ENCODE results near the gene HSPH1. TPM values are rescaled to one million over a fixed set of nuclear protein-coding genes. Genes with fewer than 3 reads are reported as not detected.
A peak's percentile ranks its signal among the peaks of the same experiment; 100 is the strongest.

HSPH1 gene
- total and polyA plus RNA-seq, 10 of the 15 experiments (the other 5 are each of a cell fraction or from before 2014, with no cell fraction given): 40.2 to 159 (median 92.6) TPM

DNA sequence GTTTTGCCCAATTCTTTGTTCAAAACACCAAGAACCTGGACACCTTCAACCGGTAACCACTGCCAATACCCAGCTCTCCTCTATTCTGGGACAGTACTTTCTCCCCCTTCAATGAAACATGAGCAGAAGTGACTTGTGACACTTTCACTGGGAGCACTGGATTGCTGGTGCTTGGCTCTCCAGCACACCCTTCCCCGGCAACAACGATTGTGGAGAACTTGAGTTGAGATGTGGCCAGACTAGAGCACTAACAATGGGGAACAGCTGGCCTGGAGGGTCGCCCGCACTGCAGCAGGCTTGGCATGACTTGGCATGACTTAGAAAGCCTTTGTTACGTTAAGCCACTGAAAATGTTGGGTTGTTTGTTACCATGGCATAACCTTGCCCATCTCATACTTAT is 30.6 kb upstream of the HSPH1 start:
- RAD21 ChIA-PET (ENCODE audit: unreplicated experiment): no interaction called here
- no peak overlapping the region for H3K9ac ChIP-seq (ENCODE audit: control insufficient read depth, insufficient read depth, low read length)
- intact Hi-C loops (cut with micrococcal nuclease; ENCODE audit: unreplicated experiment) (no loop called here), in situ Hi-C loops (cut with MboI) (no loop called here)
- H3K36me3 ChIP-seq (ENCODE audit: control insufficient read depth in 2 of 2, insufficient read depth in 2 of 2, low read length in 1 of 2): no peaks in the 10 kb centered on the region
- no peak overlapping the region for H2AFZ ChIP-seq (ENCODE audit: control insufficient read depth, low read depth, low read length)
- SMC1A ChIA-PET (ENCODE audit: uncharacterized antibody, unreplicated experiment): interaction anchor here (0.6 kb wide), 1 partner anchor 143 kb away, joined by 4 read pairs; no protein-coding TSS in a partner anchor
- no peaks in the 10 kb centered on the region for H4K20me1 ChIP-seq (ENCODE audit: control insufficient read depth, insufficient read depth)
- FAIRE-seq (no peak), ATAC-seq (no peak), DNase-seq (ENCODE audit: low read depth, low spot score) (no peak)
- no peaks in the 10 kb centered on the region; a peak in 2 of 4 replicates for H3K27me3 ChIP-seq (replicated peaks in 1 of 2; ENCODE audit: control insufficient read depth in 2 of 2, insufficient read depth in 2 of 2, low read length in 1 of 2)
- 75% methylated on average over 6 of the region's 6 CpGs for WGBS (ENCODE audit: insufficient coverage, insufficient replicate concordance, low lambda C conversion rate, missing lambda C conversion rate)
- H3K27ac ChIP-seq (ENCODE audit: control insufficient read depth, insufficient read depth): no peak overlapping the region
- no peaks in the 10 kb centered on the region; the same call in 2 of the 3 replicates for H3K9me3 ChIP-seq (replicated peaks; ENCODE audit: control insufficient read depth, insufficient read depth, low read length)
- CTCF ChIA-PET: no interaction called here
- no peaks in the 10 kb centered on the region for H3K79me2 ChIP-seq (ENCODE audit: control insufficient read depth, insufficient read depth, low read length)
- no peaks in the 10 kb centered on the region for H3K4me1 ChIP-seq (ENCODE audit: control insufficient read depth, insufficient read depth, low read length)
- BruUV-seq (replicated peaks): no TSS peak
- POLR2A ChIA-PET: no interaction called here
- H3K4me2 ChIP-seq (ENCODE audit: control insufficient read depth, insufficient read depth): no peak overlapping the region
- no peak for TF ChIP-seq KLF5 (IDR thresholded peaks at IDR 0.05; ENCODE audit: partially characterized antibody)
- TF ChIP-seq, protein P1, sequence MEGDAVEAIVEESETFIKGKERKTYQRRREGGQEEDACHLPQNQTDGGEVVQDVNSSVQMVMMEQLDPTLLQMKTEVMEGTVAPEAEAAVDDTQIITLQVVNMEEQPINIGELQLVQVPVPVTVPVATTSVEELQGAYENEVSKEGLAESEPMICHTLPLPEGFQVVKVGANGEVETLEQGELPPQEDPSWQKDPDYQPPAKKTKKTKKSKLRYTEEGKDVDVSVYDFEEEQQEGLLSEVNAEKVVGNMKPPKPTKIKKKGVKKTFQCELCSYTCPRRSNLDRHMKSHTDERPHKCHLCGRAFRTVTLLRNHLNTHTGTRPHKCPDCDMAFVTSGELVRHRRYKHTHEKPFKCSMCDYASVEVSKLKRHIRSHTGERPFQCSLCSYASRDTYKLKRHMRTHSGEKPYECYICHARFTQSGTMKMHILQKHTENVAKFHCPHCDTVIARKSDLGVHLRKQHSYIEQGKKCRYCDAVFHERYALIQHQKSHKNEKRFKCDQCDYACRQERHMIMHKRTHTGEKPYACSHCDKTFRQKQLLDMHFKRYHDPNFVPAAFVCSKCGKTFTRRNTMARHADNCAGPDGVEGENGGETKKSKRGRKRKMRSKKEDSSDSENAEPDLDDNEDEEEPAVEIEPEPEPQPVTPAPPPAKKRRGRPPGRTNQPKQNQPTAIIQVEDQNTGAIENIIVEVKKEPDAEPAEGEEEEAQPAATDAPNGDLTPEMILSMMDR (IDR thresholded peaks at IDR 0.05 in 2 of 3, conservative IDR thresholded peaks at IDR 0.05 in 1 of 3; ENCODE audit: control insufficient read depth in 2 of 3, extremely low read depth in 1 of 3, insufficient read depth in 1 of 3, low read depth in 3 of 3, low read length in 3 of 3): no peak
- no peak overlapping the region for H3K4me3 ChIP-seq

DNA sequence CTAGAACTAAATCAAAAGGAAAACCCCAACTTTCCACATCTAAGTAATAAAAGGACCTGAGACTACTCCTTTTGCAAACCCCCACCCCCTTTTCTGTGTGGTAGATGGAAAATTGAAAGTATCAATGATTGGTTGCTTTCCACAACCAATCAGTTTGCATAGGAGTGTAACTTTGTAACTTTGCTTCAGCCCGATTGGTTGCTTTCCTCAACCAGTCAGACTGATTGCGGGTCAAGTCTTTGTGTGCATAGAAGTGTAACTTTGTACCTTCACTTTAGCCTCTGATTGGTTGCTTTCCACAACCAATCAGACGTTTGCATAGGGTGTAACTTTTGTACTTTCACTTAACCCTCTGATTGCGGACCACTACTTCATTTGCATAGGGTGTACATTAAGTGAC is 30.0 kb upstream of the HSPH1 start:
- CTCF ChIA-PET: no interaction called here
- in situ Hi-C loops (cut with MboI) (no loop called here), intact Hi-C loops (cut with micrococcal nuclease; ENCODE audit: unreplicated experiment) (no loop called here)
- no peaks in the 10 kb centered on the region for H4K20me1 ChIP-seq (ENCODE audit: control insufficient read depth, insufficient read depth)
- RAD21 ChIA-PET (ENCODE audit: unreplicated experiment): no interaction called here
- TF ChIP-seq FOS (IDR thresholded peaks at IDR 0.05; ENCODE audit: borderline replicate concordance, extremely low read depth, insufficient read length) (no peak), NFYB (IDR thresholded peaks at IDR 0.05; ENCODE audit: insufficient read depth, low read depth, low read length) (0 out of 2 replicates have a peak, but pooled peaks have one; percentile 30)
- H3K4me1 ChIP-seq (ENCODE audit: control insufficient read depth, insufficient read depth, low read length): no peaks in the 10 kb centered on the region
- H3K9me3 ChIP-seq (replicated peaks; ENCODE audit: control insufficient read depth, insufficient read depth, low read length): no peaks in the 10 kb centered on the region; the same call in 2 of the 3 replicates
- H3K36me3 ChIP-seq (ENCODE audit: control insufficient read depth in 2 of 2, insufficient read depth in 2 of 2, low read length in 1 of 2): no peaks in the 10 kb centered on the region
- no TSS peak for BruUV-seq (replicated peaks)
- SMC1A ChIA-PET (ENCODE audit: uncharacterized antibody, unreplicated experiment): no interaction called here
- H3K9ac ChIP-seq (ENCODE audit: control insufficient read depth, insufficient read depth, low read length): no peak overlapping the region
- POLR2A ChIA-PET: no interaction called here
- no peak overlapping the region for H3K27ac ChIP-seq (ENCODE audit: control insufficient read depth, insufficient read depth)
- H3K79me2 ChIP-seq (ENCODE audit: control insufficient read depth, insufficient read depth, low read length): no peaks in the 10 kb centered on the region
- no peak overlapping the region for H3K4me2 ChIP-seq (ENCODE audit: control insufficient read depth, insufficient read depth)
- no peak for ATAC-seq
- H2AFZ ChIP-seq (ENCODE audit: control insufficient read depth, low read depth, low read length): no peak overlapping the region
- H3K27me3 ChIP-seq (replicated peaks in 1 of 2; ENCODE audit: control insufficient read depth in 2 of 2, insufficient read depth in 2 of 2, low read length in 1 of 2): no peaks in the 10 kb centered on the region; a peak in 2 of 4 replicates
- 75% methylated on average over 4 of the region's 4 CpGs for WGBS (ENCODE audit: insufficient coverage, insufficient replicate concordance, low lambda C conversion rate, missing lambda C conversion rate)
- no peak for FAIRE-seq
- H3K4me3 ChIP-seq: no peak overlapping the region
- no peak for DNase-seq (ENCODE audit: low read depth, low spot score)
